ENCODE results near the gene IGF2BP1. TPM values are rescaled to one million over a fixed set of nuclear protein-coding genes. Genes with fewer than 3 reads are reported as not detected.

The IGF2BP1 gene
- total and polyA plus RNA-seq, 2 of the 8 experiments (the other 6 are each of a cell fraction or from before 2014, with no cell fraction given) = 41.6 to 513 TPM

GRCh38 chr17:49061524-49061943 lies 64.3 kb downstream of the IGF2BP1 start (continued):
- no peak for TF ChIP-seq MAX (IDR thresholded peaks at IDR 0.05)
